Retinal pigment epithelial cell (primary cell): ENCODE results near the gene MTREX.

Source experiments
- DNase-seq: peaks from one replicate; pipeline ENCODE4 v3.0.0-alpha.2; 2010; ENCODE audit warnings: low read depth
- H3K4me3 ChIP-seq: 2 replicates; pipeline ENCODE4 v1.5.1; 2011; ENCODE audit warnings: mild to moderate bottlenecking, low read length, control low read depth, moderate library complexity
- CTCF ChIP-seq: conservative IDR thresholded peaks from 2 replicates; pipeline ENCODE4 v1.5.1; 2011; ENCODE audit warnings: low read depth, low read length, control low read depth, inconsistent platforms

The MTREX gene

DNA sequence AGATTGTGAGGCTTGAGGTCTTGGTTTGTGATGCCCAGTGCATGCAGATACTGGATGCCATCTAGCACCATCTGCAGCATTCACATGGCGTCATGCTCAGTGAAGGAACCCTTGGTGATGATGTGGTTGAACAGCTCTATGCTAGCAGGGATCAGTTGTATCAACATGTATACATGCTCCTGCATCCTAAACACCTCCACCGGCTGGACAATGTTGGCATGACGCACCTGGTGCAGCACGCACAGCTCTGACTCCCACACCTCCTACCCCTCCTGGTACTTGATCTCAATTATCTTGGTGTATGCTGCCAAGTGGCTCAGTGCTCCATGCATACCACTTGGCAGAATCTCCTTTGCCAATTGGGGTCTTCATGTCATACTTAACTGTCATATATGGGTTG lies 49.1 kb downstream of the MTREX start:
- DNase-seq = no peak
- TF ChIP-seq CTCF = no peak
- H3K4me3 ChIP-seq = no peak overlapping the region

DNA sequence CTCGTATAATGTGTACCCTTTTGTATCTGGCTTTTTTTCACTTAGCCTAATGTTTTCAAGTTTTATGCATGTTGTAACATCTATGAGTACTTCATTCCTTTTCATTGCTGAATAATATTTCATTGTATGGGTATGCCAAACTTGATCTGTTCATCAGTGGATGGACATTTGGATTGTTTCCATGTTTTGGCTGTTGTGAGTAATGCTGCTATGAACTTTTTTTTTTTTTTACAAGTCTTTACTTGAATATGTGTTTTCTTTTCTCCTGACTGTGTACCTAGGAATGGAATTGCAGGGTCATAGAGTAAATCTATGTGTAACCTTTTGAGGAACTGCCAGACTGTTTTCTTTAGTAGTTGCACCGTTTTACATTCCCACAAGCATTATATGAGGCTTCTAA lies 52.4 kb downstream of the MTREX start:
- no peak overlapping the region for H3K4me3 ChIP-seq
- TF ChIP-seq CTCF = no peak
- DNase-seq = no peak

- H3K4me3 ChIP-seq = no peak overlapping the region
- no peak for DNase-seq
- TF ChIP-seq CTCF = no peak
Observed at GRCh38 chr5:55363856-55364255, 56.1 kb downstream of the MTREX start.

- no peak for DNase-seq
- TF ChIP-seq CTCF = no peak
- H3K4me3 ChIP-seq = no peak overlapping the region
Observed at GRCh38 chr5:55364537-55365055, 56.8 kb downstream of the MTREX start.

DNA sequence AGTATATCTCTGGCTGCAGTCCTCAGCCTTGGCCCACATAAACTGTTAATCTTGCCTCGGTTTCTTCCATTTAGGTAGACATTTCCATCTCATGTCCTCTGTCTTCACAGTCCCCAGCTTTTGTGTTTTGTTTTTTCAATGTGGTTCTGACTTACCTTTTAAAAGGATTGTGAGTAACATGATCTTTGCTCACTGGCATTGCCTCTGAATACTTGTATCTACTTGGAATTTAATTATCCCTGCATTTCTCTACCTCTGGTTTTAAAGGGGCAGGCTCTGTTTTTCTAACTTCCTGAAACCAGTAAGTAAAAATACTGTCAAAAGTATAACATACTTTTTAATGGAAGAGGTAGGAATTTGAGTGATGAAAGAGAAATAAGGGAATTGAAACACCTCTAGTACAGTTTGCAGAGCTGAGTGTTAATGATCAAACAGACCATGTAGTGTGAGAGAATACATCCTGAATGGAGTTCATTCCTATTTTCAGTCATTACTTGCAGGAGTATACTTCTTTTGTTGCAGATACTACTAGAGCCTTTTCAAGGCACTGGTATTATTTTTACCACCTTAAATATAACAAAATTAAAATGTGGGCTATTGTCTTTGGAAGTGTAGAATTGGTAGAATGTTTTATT lies 62.6 kb downstream of the MTREX start:
- TF ChIP-seq CTCF = no peak
- no peak for DNase-seq
- no peak overlapping the region for H3K4me3 ChIP-seq

DNA sequence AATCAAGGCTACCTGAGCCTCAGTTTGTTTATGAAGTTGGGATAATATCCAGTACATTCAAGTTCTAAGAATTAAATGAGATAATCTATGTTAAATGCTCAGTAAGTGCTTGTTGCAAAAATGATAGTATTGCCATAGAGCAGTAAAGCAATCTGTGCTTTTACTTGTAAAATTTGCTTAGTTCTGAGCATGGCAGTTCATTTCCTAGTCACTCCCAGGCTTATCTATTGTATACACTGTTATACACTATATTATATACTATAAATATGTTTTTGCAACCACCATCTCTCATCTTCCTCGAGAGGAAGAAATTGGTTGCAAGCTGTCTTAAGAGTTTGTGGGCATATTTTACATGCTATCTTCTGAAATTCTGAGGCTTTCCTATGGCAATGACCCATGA lies 63.4 kb downstream of the MTREX start:
- no peak overlapping the region for H3K4me3 ChIP-seq
- no peak for DNase-seq
- no peak for TF ChIP-seq CTCF

GRCh38 chr5:55372130-55372925 lies 64.5 kb downstream of the MTREX start:
- TF ChIP-seq CTCF = no peak
- no peak for DNase-seq
- H3K4me3 ChIP-seq = no peak overlapping the region
